Stimulated activated naive B cell treated with anti-CD40 and anti-IgM and Interleukin-4, amounts not matched to agents 10 μg/mL and 1 μg/mL and 100 μg/mL, for 72 hours (primary cell): ENCODE data around the gene RIN3.
A peak's percentile ranks its signal among the peaks of the same experiment; 100 is the strongest.

Experiments used
- ATAC-seq, 2 donors: fragments of 150-1000 bp; cut with Tn5 transposase; replicated peaks; 2 replicates each; pipeline ENCODE4 v1.10.0; 2021; ENCODE audit warnings: moderate library complexity in 1 of 2
- DNase-seq: peaks from one replicate; pipeline ENCODE4 v3.0.0; 2021
- H3K27ac Mint-ChIP-seq: one replicate; pipeline ENCODE4 v1.8.0; 2022; ENCODE audit warnings: mild to moderate bottlenecking, mixed read lengths
- H3K27me3 Mint-ChIP-seq, 2 donors: one replicate each; pipeline ENCODE4 v1.8.0; 2022; ENCODE audit warnings: mixed read lengths in 2 of 2
- H3K36me3 Mint-ChIP-seq, 2 donors: one replicate each; pipeline ENCODE4 v1.8.0; 2022; ENCODE audit warnings: mixed read lengths in 2 of 2, mild to moderate bottlenecking in 1 of 2
- H3K4me1 Mint-ChIP-seq, 2 donors: one replicate each; pipeline ENCODE4 v1.8.0; 2022; ENCODE audit warnings: mixed read lengths in 2 of 2, mild to moderate bottlenecking in 1 of 2
- H3K4me3 Mint-ChIP-seq, 2 donors: one replicate each; pipeline ENCODE4 v1.8.0; 2022; ENCODE audit warnings: mild to moderate bottlenecking in 2 of 2, mixed read lengths in 2 of 2, moderate library complexity in 1 of 2
- H3K9me3 Mint-ChIP-seq, 2 donors: one replicate each; pipeline ENCODE4 v1.8.0; 2022; ENCODE audit warnings: mixed read lengths in 2 of 2, mild to moderate bottlenecking in 1 of 2

Gene RIN3

GRCh38 chr14:92539875-92540274, 26.3 kb downstream of the RIN3 start:
- Mint-ChIP-seq H3K9me3 (no peaks in the 10 kb centered on the region), H3K27me3 (no peaks in the 10 kb centered on the region), H3K36me3 (no peaks in the 10 kb centered on the region), H3K4me1 (peaks cover 39 to 41% of the 10 kb centered on the region in 2 donors), H3K4me3 (peak overlapping the region in 1 of 2 donors; percentile 19), H3K27ac (no peak overlapping the region)
- ATAC-seq (peak; percentile 61 to 67), DNase-seq (no peak)

GRCh38 chr14:92540472-92541048, 27.0 kb downstream of the RIN3 start:
- Mint-ChIP-seq H3K27me3 (no peaks in the 10 kb centered on the region), H3K9me3 (no peaks in the 10 kb centered on the region), H3K27ac (peak overlapping the region; percentile 71), H3K4me1 (peaks cover 33 to 37% of the 10 kb centered on the region in 2 donors), H3K4me3 (peak overlapping the region; percentile 31 to 52), H3K36me3 (no peaks in the 10 kb centered on the region)
- ATAC-seq (peak; percentile 78 to 79), DNase-seq (peak; percentile 53)

GRCh38 chr14:92542766-92543554, 29.4 kb downstream of the RIN3 start:
- no peak overlapping the region for H3K27ac Mint-ChIP-seq
- no peaks in the 10 kb centered on the region for H3K36me3 Mint-ChIP-seq
- H3K9me3 Mint-ChIP-seq: no peaks in the 10 kb centered on the region
- DNase-seq: no peak
- H3K4me3 Mint-ChIP-seq: no peak overlapping the region
- peaks cover 31 to 33% of the 10 kb centered on the region in 2 donors for H3K4me1 Mint-ChIP-seq
- no peaks in the 10 kb centered on the region for H3K27me3 Mint-ChIP-seq
- ATAC-seq: no peak

DNA sequence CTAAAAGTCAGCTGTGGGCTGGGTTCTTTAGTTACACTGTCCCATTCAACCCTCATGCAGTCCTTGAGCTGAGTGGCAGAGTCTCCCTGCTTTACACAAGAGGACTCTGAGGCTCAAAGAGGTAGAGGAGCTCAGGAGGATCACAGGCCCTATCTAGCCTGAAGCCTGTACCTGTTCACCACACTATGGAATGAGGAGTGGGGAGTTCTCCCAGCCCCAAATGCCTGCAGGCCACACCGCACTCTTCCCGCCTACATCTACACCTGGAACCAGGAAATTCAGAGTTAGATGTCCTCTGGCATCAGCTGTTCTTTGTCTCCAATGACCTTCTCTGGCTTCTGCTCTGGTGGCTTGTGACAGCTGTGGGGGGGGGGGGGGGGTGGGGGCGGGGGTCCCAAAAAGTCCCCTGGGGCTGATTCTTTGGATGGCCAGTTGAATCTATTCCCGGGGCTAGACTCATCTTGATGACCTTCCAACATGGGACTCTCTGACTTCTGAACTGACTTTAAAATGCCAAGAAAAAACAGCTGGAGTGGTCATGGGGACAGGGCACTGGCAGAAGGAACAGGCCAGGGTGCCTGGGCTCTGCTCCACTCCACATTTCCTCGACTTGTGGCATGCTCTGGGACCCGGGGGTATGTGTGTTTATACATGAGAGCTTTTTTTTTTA, 30.6 kb downstream of the RIN3 start:
- H3K4me1 Mint-ChIP-seq: peaks cover 22 to 23% of the 10 kb centered on the region in 2 donors

DNA sequence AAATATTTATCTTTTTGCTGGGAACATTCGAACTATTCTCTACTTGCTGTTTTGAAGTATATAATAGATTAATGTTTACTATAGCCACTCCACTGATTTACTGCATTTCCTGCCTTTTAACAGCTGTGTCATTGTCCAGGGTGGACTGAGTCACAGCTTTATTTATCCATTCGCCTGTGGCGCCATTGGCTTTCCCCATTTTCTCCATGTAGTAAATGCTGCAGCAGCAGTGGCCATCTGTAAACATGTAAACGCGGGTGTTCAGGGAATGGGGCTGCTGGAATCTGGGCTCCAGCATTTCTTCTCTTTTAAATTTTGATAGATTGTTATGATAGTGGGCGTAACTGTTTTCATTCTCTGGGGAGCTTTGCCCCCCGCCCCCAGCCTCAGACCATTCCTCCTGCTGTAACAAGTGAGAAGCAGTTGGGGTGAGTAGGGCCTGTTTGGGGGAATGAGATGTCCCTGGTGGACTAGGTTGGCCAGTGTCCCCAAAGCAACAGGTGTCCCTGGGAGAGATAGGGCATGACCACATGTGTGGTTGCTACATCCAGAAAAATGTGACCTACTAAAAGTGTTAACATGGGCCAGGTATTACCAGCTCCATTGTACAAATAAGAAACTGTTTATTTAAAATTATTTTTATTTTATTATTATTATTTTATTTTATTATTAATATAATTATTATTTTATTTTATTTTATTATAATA, 32.9 kb downstream of the RIN3 start:
- DNase-seq: no peak
- no peak overlapping the region for H3K4me3 Mint-ChIP-seq
- no peak overlapping the region for H3K27ac Mint-ChIP-seq
- H3K4me1 Mint-ChIP-seq: peaks cover 18% of the 10 kb centered on the region in 2 donors
- ATAC-seq: no peak
- peaks cover 3 to 5% of the 10 kb centered on the region in 2 donors for H3K36me3 Mint-ChIP-seq
- H3K27me3 Mint-ChIP-seq: no peaks in the 10 kb centered on the region
- no peaks in the 10 kb centered on the region for H3K9me3 Mint-ChIP-seq

More for the DNA sequence above, 30.6 kb downstream of the RIN3 start:
- Mint-ChIP-seq H3K4me3 (no peak overlapping the region), H3K27me3 (no peaks in the 10 kb centered on the region), H3K9me3 (no peaks in the 10 kb centered on the region), H3K36me3 (no peaks in the 10 kb centered on the region), H3K27ac (no peak overlapping the region)
- ATAC-seq (no peak), DNase-seq (no peak)

GRCh38 chr14:92549105-92549858, 35.7 kb downstream of the RIN3 start:
- Mint-ChIP-seq H3K4me1 (peaks cover 31 to 44% of the 10 kb centered on the region in 2 donors), H3K27me3 (peaks cover 0 to 18% of the 10 kb centered on the region in 2 donors), H3K27ac (no peak overlapping the region), H3K4me3 (no peak overlapping the region), H3K9me3 (no peaks in the 10 kb centered on the region), H3K36me3 (peaks cover 5 to 6% of the 10 kb centered on the region in 2 donors)
- DNase-seq: no peak
- ATAC-seq: no peak

GRCh38 chr14:92549859-92550230, 36.3 kb downstream of the RIN3 start:
- Mint-ChIP-seq H3K27ac (no peak overlapping the region), H3K36me3 (peaks cover 5 to 6% of the 10 kb centered on the region in 2 donors), H3K9me3 (no peaks in the 10 kb centered on the region), H3K27me3 (peaks cover 0 to 18% of the 10 kb centered on the region in 2 donors), H3K4me1 (peaks cover 31 to 44% of the 10 kb centered on the region in 2 donors), H3K4me3 (no peak overlapping the region)
- DNase-seq (no peak), ATAC-seq (no peak)

GRCh38 chr14:92551044-92551841, 37.7 kb downstream of the RIN3 start:
- peaks cover 42 to 56% of the 10 kb centered on the region in 2 donors for H3K4me1 Mint-ChIP-seq

GRCh38 chr14:92552066-92552465, 38.5 kb downstream of the RIN3 start:
- H3K27me3 Mint-ChIP-seq: peaks cover 0 to 18% of the 10 kb centered on the region in 2 donors
- H3K4me3 Mint-ChIP-seq: peak overlapping the region; percentile 1 to 5
- ATAC-seq (peak in 1 of 2 donors; percentile 31), DNase-seq (no peak)
- no peaks in the 10 kb centered on the region for H3K9me3 Mint-ChIP-seq
- H3K27ac Mint-ChIP-seq: peak overlapping the region; percentile 74
- peaks cover 49 to 64% of the 10 kb centered on the region in 2 donors for H3K4me1 Mint-ChIP-seq
- peaks cover 5 to 9% of the 10 kb centered on the region in 2 donors for H3K36me3 Mint-ChIP-seq

More at GRCh38 chr14:92551044-92551841, 37.7 kb downstream of the RIN3 start:
- DNase-seq (no peak), ATAC-seq (peak; percentile 73 to 78)
- Mint-ChIP-seq H3K4me3 (peak overlapping the region; percentile 1 to 8), H3K9me3 (no peaks in the 10 kb centered on the region), H3K27ac (peak overlapping the region; percentile 74), H3K27me3 (peaks cover 0 to 18% of the 10 kb centered on the region in 2 donors), H3K36me3 (peaks cover 5 to 6% of the 10 kb centered on the region in 2 donors)

- peaks cover 11 to 18% of the 10 kb centered on the region in 2 donors for H3K36me3 Mint-ChIP-seq
- H3K27ac Mint-ChIP-seq: no peak overlapping the region
- peaks cover 51 to 75% of the 10 kb centered on the region in 2 donors for H3K4me1 Mint-ChIP-seq
- H3K9me3 Mint-ChIP-seq: no peaks in the 10 kb centered on the region
- DNase-seq (no peak), ATAC-seq (no peak)
- H3K4me3 Mint-ChIP-seq: no peak overlapping the region
- H3K27me3 Mint-ChIP-seq: peaks cover 0 to 18% of the 10 kb centered on the region in 2 donors
Measured at GRCh38 chr14:92553438-92553837, 39.9 kb downstream of the RIN3 start.

DNA sequence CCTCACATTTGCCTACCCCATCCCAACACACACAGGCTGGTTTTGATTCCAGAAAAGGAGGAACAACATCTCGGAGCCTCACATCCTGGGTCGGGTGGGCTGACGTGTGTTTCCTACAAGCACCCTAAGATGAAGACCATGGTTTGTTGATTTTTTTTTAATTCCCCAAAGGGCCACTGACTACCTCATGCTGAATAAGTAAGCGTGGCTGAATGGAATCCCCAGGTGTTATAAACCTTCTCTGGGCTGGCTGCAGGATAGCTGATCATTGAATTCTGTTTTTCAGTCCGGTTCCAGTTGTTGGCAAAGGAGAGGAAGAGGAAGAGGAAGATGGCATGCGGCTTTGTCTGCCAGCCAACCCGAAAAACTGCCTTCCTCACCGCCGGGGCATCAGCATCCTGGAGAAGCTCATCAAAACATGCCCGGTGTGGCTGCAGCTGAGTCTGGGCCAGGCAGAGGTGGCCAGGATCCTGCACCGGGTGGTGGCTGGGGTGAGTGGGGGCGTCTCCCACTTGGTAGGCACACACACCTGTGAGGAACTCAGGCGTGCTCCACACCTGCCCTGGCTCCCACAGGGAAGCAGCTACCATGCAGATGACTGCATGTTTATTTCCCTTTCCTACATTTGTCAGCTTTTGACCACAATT, 42.0 kb downstream of the RIN3 start:
- H3K27me3 Mint-ChIP-seq: peaks cover 0 to 18% of the 10 kb centered on the region in 2 donors
- H3K4me1 Mint-ChIP-seq: peaks cover 48 to 64% of the 10 kb centered on the region in 2 donors
- DNase-seq (no peak), ATAC-seq (peak; percentile 27 to 32)
- H3K27ac Mint-ChIP-seq: peak overlapping the region; percentile 92
- H3K4me3 Mint-ChIP-seq: peak overlapping the region; percentile 15 to 39
- peaks cover 16 to 33% of the 10 kb centered on the region in 2 donors for H3K36me3 Mint-ChIP-seq
- no peaks in the 10 kb centered on the region for H3K9me3 Mint-ChIP-seq

DNA sequence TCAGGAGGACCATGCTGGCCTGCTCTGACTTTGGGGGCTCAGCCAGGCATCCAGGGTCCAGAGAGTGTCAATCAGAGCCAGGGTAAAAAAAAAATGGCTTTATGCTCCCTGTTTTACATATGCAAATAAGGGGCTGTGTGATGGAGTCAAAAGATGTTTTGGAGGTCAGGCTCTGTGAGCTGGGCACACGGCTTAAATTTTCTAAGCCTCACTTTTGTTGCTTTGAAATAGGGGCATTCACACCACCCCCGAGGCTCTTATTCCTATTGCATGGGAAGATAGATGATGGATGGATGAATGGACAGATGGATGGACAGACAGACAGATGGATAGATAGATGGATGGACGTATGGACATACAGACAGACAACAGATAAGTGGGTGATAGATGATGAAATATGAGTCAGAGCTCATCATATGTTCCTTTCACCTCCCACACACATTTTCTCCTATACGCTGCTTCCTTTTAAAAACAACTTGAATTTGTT, 42.7 kb downstream of the RIN3 start:
- ATAC-seq (peak; percentile 74), DNase-seq (no peak)
- Mint-ChIP-seq H3K27me3 (peaks cover 0 to 18% of the 10 kb centered on the region in 2 donors), H3K9me3 (no peaks in the 10 kb centered on the region), H3K36me3 (peaks cover 11 to 30% of the 10 kb centered on the region in 2 donors), H3K27ac (peak overlapping the region; percentile 92), H3K4me1 (peaks cover 42 to 59% of the 10 kb centered on the region in 2 donors), H3K4me3 (peak overlapping the region; percentile 29 to 39)
